Prostate gland (tissue), 2 donors: Measurements from ENCODE around the gene RNF215.

Experiments used
- POLR2A ChIP-seq: fragments of 450-650 bp; IDR thresholded peaks from one replicate; pipeline ENCODE4 v1.6.1; 2016; ENCODE audit warnings: antibody characterized with exemption, mild to moderate bottlenecking
- POLR2AphosphoS5 ChIP-seq: sonication (generic); formaldehyde crosslinking; IDR thresholded peaks from one replicate; pipeline ENCODE4 v1.6.1; 2017; ENCODE audit warnings: antibody characterized with exemption
- TF ChIP-seq, protein P1 (sequence below), 4 experiments: fragments of 200-600 bp in 2 of 4; fragments of 450-650 bp in 2 of 4; sonication (generic) in 2 of 4; IDR thresholded peaks; 1 replicate in 3 of 4; 2 replicates in 1 of 4; pipeline ENCODE4 v1.5.1; 2016 to 2019; ENCODE audit warnings: antibody characterized with exemption in 4 of 4, mild to moderate bottlenecking in 2 of 4, moderate library complexity in 2 of 4

DNA sequence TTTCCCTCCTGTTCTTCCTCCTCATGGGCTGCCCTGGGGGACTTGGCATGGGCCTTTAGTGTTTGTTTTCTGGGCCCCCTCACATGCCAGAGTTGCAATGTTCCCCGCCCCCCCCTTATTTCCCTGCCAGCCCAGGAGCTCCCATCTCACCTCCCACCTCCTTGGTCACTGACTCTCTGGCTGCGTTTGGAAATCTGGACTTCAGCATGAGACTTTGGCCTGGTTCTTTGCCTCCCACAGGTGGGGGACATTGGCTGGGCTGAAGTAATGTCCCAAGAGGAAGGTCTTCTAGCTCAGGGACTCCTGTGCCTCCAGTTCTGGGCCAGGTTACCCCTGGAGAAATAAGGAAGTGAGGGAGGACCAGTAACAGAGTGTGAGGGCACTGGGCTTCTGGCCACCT lies 45.3 kb upstream of the RNF215 start:
- TF ChIP-seq, protein P1, sequence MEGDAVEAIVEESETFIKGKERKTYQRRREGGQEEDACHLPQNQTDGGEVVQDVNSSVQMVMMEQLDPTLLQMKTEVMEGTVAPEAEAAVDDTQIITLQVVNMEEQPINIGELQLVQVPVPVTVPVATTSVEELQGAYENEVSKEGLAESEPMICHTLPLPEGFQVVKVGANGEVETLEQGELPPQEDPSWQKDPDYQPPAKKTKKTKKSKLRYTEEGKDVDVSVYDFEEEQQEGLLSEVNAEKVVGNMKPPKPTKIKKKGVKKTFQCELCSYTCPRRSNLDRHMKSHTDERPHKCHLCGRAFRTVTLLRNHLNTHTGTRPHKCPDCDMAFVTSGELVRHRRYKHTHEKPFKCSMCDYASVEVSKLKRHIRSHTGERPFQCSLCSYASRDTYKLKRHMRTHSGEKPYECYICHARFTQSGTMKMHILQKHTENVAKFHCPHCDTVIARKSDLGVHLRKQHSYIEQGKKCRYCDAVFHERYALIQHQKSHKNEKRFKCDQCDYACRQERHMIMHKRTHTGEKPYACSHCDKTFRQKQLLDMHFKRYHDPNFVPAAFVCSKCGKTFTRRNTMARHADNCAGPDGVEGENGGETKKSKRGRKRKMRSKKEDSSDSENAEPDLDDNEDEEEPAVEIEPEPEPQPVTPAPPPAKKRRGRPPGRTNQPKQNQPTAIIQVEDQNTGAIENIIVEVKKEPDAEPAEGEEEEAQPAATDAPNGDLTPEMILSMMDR (IDR thresholded peaks at IDR 0.05), result no peak
- TF ChIP-seq POLR2A, result no peak
- TF ChIP-seq POLR2AphosphoS5, result no peak
